H9 (cell line): ENCODE measurements around the gene COTL1. TPM values are rescaled to one million over a fixed set of nuclear protein-coding genes. Genes with fewer than 3 reads are reported as not detected.

ENCODE experiments used
- DNase-seq: peaks from one replicate; pipeline ENCODE4 v3.0.0-alpha.2; 2017
- H2AFZ ChIP-seq: one replicate; pipeline ENCODE4 v1.6.1; 2013; ENCODE audit warnings: mild to moderate bottlenecking, low read length, control low read depth, moderate library complexity
- H2AK5ac ChIP-seq: 2 replicates; pipeline ENCODE4 v1.6.1; 2013; ENCODE audit warnings: low read length, control low read depth, mixed read lengths; ENCODE audit not compliant: insufficient read length
- H2BK120ac ChIP-seq: one replicate; pipeline ENCODE4 v1.6.1; 2013; ENCODE audit warnings: low read depth, mild to moderate bottlenecking, low read length, control low read depth, inconsistent platforms; ENCODE audit not compliant: poor library complexity, severe bottlenecking
- H2BK12ac ChIP-seq: 2 replicates; pipeline ENCODE4 v1.6.1; 2013; ENCODE audit warnings: low read length, control low read depth, mixed read lengths, low read depth; ENCODE audit not compliant: insufficient read length
- H2BK15ac ChIP-seq: 2 replicates; pipeline ENCODE4 v1.6.1; 2013; ENCODE audit warnings: low read depth, low read length, control low read depth
- H2BK20ac ChIP-seq: one replicate; pipeline ENCODE4 v1.6.1; 2013; ENCODE audit warnings: low read depth, mild to moderate bottlenecking, low read length, control low read depth, inconsistent platforms; ENCODE audit not compliant: poor library complexity, severe bottlenecking
- H2BK5ac ChIP-seq: 2 replicates; pipeline ENCODE4 v1.6.1; 2013; ENCODE audit warnings: low read length, control low read depth, mixed read lengths; ENCODE audit not compliant: insufficient read length
- H3K14ac ChIP-seq: 2 replicates; pipeline ENCODE4 v1.6.1; 2013; ENCODE audit warnings: low read length, control low read depth; ENCODE audit not compliant: insufficient read depth
- H3K18ac ChIP-seq: 2 replicates; pipeline ENCODE4 v1.6.1; 2013; ENCODE audit warnings: low read depth, mild to moderate bottlenecking, mixed read lengths, low read length, control low read depth; ENCODE audit not compliant: insufficient read length
- H3K23ac ChIP-seq: 2 replicates; pipeline ENCODE4 v1.6.1; 2013; ENCODE audit warnings: low read length, control low read depth, mixed read lengths, low read depth; ENCODE audit not compliant: insufficient read length
- H3K23me2 ChIP-seq: 2 replicates; pipeline ENCODE4 v1.6.1; 2013; ENCODE audit warnings: low read depth, mild to moderate bottlenecking, mixed read lengths, low read length, control low read depth; ENCODE audit not compliant: insufficient read length, poor library complexity, severe bottlenecking
- H3K27ac ChIP-seq: 2 replicates; pipeline ENCODE4 v1.5.1; 2013; ENCODE audit warnings: low read length, control low read depth, mixed read lengths, low read depth; ENCODE audit not compliant: insufficient read length
- H3K27me3 ChIP-seq: 2 replicates; pipeline ENCODE4 v1.6.1; 2013; ENCODE audit warnings: low read length, control low read depth, inconsistent platforms; ENCODE audit not compliant: insufficient read depth
- H3K4ac ChIP-seq: 2 replicates; pipeline ENCODE4 v1.6.1; 2013; ENCODE audit warnings: low read depth, mild to moderate bottlenecking, control low read depth, inconsistent platforms, low read length, moderate library complexity
- H3K4me1 ChIP-seq: 2 replicates; pipeline ENCODE4 v1.6.1; 2013; ENCODE audit warnings: low read length, control low read depth, inconsistent platforms; ENCODE audit not compliant: insufficient read depth
- H3K4me2 ChIP-seq: 2 replicates; pipeline ENCODE4 v1.6.1; 2013; ENCODE audit warnings: low read length, control low read depth, mixed read lengths; ENCODE audit not compliant: insufficient read length, insufficient read depth
- H3K56ac ChIP-seq: 2 replicates; pipeline ENCODE4 v1.6.1; 2013; ENCODE audit warnings: low read depth, mild to moderate bottlenecking, mixed read lengths, low read length, control low read depth; ENCODE audit not compliant: insufficient read length
- H3K79me1 ChIP-seq: 2 replicates; pipeline ENCODE4 v1.6.1; 2013; ENCODE audit warnings: low read depth, mild to moderate bottlenecking, moderate library complexity, low read length, control low read depth, inconsistent platforms; ENCODE audit not compliant: insufficient read depth, poor library complexity, severe bottlenecking
- H3K79me2 ChIP-seq: 2 replicates; pipeline ENCODE4 v1.6.1; 2013; ENCODE audit warnings: low read length, control low read depth, inconsistent platforms; ENCODE audit not compliant: insufficient read depth
- H3K9ac ChIP-seq: 2 replicates; pipeline ENCODE4 v1.6.1; 2013; ENCODE audit warnings: low read length, control low read depth, mixed read lengths; ENCODE audit not compliant: insufficient read length; ENCODE audit errors: extremely low read depth
- H3K9me3 ChIP-seq: one replicate; pipeline ENCODE4 v1.6.1; 2013; ENCODE audit warnings: low read depth, low read length, inconsistent platforms; ENCODE audit not compliant: control insufficient read depth
- H3T11ph ChIP-seq: one replicate; pipeline ENCODE4 v1.6.1; 2013; ENCODE audit warnings: mild to moderate bottlenecking, low read length, control low read depth, inconsistent platforms
- H4K20me1 ChIP-seq: one replicate; pipeline ENCODE4 v1.6.1; 2013; ENCODE audit not compliant: control insufficient read depth, insufficient read length, insufficient read depth
- H4K5ac ChIP-seq: 2 replicates; pipeline ENCODE4 v1.6.1; 2013; ENCODE audit warnings: low read depth, mild to moderate bottlenecking, mixed read lengths, low read length, control low read depth; ENCODE audit not compliant: insufficient read length
- H4K8ac ChIP-seq: replicated peaks from 2 replicates; pipeline ENCODE4 v1.6.1; 2013; ENCODE audit warnings: low read length, control low read depth, mixed read lengths, low read depth; ENCODE audit not compliant: insufficient read length
- H4K91ac ChIP-seq: 2 replicates; pipeline ENCODE4 v1.6.1; 2013; ENCODE audit warnings: low read depth, mild to moderate bottlenecking, moderate library complexity, mixed read lengths, low read length, control low read depth; ENCODE audit not compliant: insufficient read length
- H3K27ac Mint-ChIP-seq, 3 experiments: 2 replicates in 2 of 3; 3 replicates in 1 of 3; pipeline ENCODE4 v1.8.0; 2020 to 2021; ENCODE audit warnings: mixed read lengths in 3 of 3, mild to moderate bottlenecking in 1 of 3, moderate library complexity in 1 of 3
- H3K27me3 Mint-ChIP-seq: 2 replicates; pipeline ENCODE4 v1.8.0; 2021; ENCODE audit warnings: low read depth, mild to moderate bottlenecking, moderate library complexity, mixed read lengths
- H3K36me3 Mint-ChIP-seq, 3 experiments: 2 replicates in 2 of 3; 3 replicates in 1 of 3; pipeline ENCODE4 v1.8.0; 2020 to 2021; ENCODE audit warnings: low read depth in 3 of 3, mixed read lengths in 3 of 3; ENCODE audit not compliant: insufficient read depth in 1 of 3
- H3K4me1 Mint-ChIP-seq, 2 experiments: 2 replicates each; pipeline ENCODE4 v1.8.0; 2020; ENCODE audit warnings: mixed read lengths in 2 of 2
- H3K4me3 Mint-ChIP-seq, 2 experiments: 2 replicates in 1 of 2; 3 replicates in 1 of 2; pipeline ENCODE4 v1.8.0; 2020 to 2021; ENCODE audit warnings: mild to moderate bottlenecking in 2 of 2, mixed read lengths in 2 of 2, moderate library complexity in 1 of 2
- H3K9me3 Mint-ChIP-seq, 2 experiments: 2 replicates in 1 of 2; 3 replicates in 1 of 2; pipeline ENCODE4 v1.8.0; 2020; ENCODE audit warnings: mild to moderate bottlenecking in 2 of 2, mixed read lengths in 2 of 2, moderate library complexity in 1 of 2
- WGBS: extraction: QIAGEN DNeasy Blood & Tissue Kit; methylation state at CpG from one replicate; pipeline ENCODE4 v1.1.7; 2013; ENCODE audit warnings: missing lambda C conversion rate, low lambda C conversion rate, mixed read lengths; ENCODE audit not compliant: insufficient read length; ENCODE audit errors: extremely low coverage; 5-methylcytosine and 5-hydroxymethylcytosine counted together
- total RNA-seq: library from RNA; stranded (reverse); gene quantifications from 2 replicates; pipeline ENCODE4 v1.2.1, GENCODE V29; 2021
- TF ChIP-seq, protein P1 (sequence below): fragments of 200-600 bp; sonication (generic); conservative IDR thresholded peaks from 3 replicates; pipeline ENCODE4 v1.8.0; 2021; ENCODE audit warnings: antibody characterized with exemption, mild to moderate bottlenecking

The COTL1 gene
- total RNA-seq, 1 experiment from 2014 or later: 81.4 TPM

DNA sequence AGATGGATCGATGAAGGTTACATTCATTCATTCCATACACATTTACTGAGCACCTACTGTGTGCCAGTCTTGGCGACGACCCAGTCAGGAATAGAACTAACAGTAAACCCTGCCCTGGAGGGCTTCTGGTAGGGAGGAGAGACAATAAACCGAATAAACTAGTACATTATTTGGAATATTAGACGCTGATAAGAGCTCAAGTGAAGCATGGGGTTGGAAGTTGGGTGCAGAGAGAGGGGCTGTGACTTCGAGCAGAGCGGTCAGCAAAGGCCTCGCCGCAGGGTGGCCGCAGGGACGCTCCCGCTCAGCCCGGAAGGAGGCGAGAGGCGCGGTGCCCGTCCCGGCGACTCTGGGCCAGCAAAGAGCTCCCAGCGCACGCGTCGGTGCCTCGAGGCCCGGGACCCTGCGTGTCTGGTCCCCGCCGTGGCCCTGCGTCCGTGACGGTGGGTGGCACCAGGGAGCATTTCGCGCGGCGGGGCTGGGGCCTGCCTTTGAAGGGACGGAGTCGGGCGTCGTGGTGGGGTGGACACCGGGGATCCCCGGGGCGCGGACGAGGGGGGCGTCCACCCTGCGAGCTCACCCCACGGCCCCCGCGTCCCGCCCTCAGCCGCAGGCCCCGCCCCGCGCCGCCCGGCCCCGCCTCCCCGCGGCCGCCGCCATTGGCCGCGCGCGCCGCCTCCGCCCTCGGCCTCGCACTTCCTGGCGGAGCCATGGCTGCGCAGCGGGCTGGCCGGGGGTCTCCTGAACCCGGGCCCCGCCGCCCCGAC, 30.1 kb upstream of the COTL1 start, which contains the start of gene KLHL36:
Gene KLHL36, plus strand, starts transcription at position 684 of the 767 bp plus-strand sequence. CDS start 2,357 bp downstream, outside the sequence.
- H3K79me2 ChIP-seq: no peaks in the 10 kb centered on the region; the same call in 1 of the 2 replicates
- no peak within 1 kb of the TSS for H3K9ac ChIP-seq
- H3K27me3 ChIP-seq: no peaks in the 10 kb centered on the region
- H3K4me1 ChIP-seq: no peaks in the 10 kb centered on the region
- H4K8ac ChIP-seq: no peak within 1 kb of the TSS
- H3K27ac ChIP-seq: no peak within 1 kb of the TSS
- no peak within 1 kb of the TSS for H3K27ac Mint-ChIP-seq
- TF ChIP-seq, protein P1, sequence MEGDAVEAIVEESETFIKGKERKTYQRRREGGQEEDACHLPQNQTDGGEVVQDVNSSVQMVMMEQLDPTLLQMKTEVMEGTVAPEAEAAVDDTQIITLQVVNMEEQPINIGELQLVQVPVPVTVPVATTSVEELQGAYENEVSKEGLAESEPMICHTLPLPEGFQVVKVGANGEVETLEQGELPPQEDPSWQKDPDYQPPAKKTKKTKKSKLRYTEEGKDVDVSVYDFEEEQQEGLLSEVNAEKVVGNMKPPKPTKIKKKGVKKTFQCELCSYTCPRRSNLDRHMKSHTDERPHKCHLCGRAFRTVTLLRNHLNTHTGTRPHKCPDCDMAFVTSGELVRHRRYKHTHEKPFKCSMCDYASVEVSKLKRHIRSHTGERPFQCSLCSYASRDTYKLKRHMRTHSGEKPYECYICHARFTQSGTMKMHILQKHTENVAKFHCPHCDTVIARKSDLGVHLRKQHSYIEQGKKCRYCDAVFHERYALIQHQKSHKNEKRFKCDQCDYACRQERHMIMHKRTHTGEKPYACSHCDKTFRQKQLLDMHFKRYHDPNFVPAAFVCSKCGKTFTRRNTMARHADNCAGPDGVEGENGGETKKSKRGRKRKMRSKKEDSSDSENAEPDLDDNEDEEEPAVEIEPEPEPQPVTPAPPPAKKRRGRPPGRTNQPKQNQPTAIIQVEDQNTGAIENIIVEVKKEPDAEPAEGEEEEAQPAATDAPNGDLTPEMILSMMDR: 0 out of 3 replicates have a peak, but pooled peaks have one; percentile 11
- no peak within 1 kb of the TSS; the same call in 1 of the 2 replicates for H3K14ac ChIP-seq
- no peaks in the 10 kb centered on the region for H3K9me3 ChIP-seq
- no peak within 1 kb of the TSS for H2BK15ac ChIP-seq
- no CpG with 5 or more reads among the region's 77 CpGs for WGBS
- H3K4me3 Mint-ChIP-seq: peak within 1 kb of the TSS; percentile 71 to 81
- peaks cover 5 to 13% of the 10 kb centered on the region in 2 experiments; a peak in 3 of 4 replicates for H3K4me1 Mint-ChIP-seq
- H3T11ph ChIP-seq: no peak within 1 kb of the TSS
- no peak within 1 kb of the TSS for H2BK5ac ChIP-seq
- peak within 1 kb of the TSS; percentile 61 for H3K4me2 ChIP-seq
- no peak within 1 kb of the TSS for H2BK20ac ChIP-seq
- H4K20me1 ChIP-seq: no peaks in the 10 kb centered on the region
- H2AFZ ChIP-seq: no peak within 1 kb of the TSS
- no peak within 1 kb of the TSS for H2BK12ac ChIP-seq
- no peak within 1 kb of the TSS for H3K56ac ChIP-seq
- H3K18ac ChIP-seq: no peak within 1 kb of the TSS
- H2BK120ac ChIP-seq: no peak within 1 kb of the TSS
- H4K91ac ChIP-seq: no peak within 1 kb of the TSS
- peaks cover 4 to 18% (median 5%) of the 10 kb centered on the region in 3 experiments; a peak in 6 of 7 replicates for H3K36me3 Mint-ChIP-seq
- H2AK5ac ChIP-seq: no peak within 1 kb of the TSS
- no peak within 1 kb of the TSS for H3K23ac ChIP-seq
- no peak for DNase-seq
- H3K27me3 Mint-ChIP-seq: peaks cover 26% of the 10 kb centered on the region
- no peak within 1 kb of the TSS for H4K5ac ChIP-seq
- H3K9me3 Mint-ChIP-seq: no peaks in the 10 kb centered on the region
- H3K23me2 ChIP-seq: peaks cover 5% of the 10 kb centered on the region
- H3K4ac ChIP-seq: no peak within 1 kb of the TSS
- H3K79me1 ChIP-seq: no peaks in the 10 kb centered on the region
